Measurements from ENCODE around the gene TRIM28. TPM values are rescaled to one million over a fixed set of nuclear protein-coding genes. Genes with fewer than 3 reads are reported as not detected.

The TRIM28 gene
- total and polyA plus RNA-seq, 9 of the 15 experiments (the other 6 are each of a cell fraction or from before 2014, with no cell fraction given): 12.1 to 797 (median 490) TPM

- TF ChIP-seq TAF7 (tag; IDR thresholded peaks at IDR 0.05): no peak; the same call in 1 of the 2 replicates
- TF ChIP-seq MTA2 (IDR thresholded peaks at IDR 0.05; ENCODE audit: low read depth): no peak
- TF ChIP-seq KAT7 (CRISPR knock-in tag; IDR thresholded peaks at IDR 0.05; ENCODE audit: borderline replicate concordance): 0 out of 2 replicates have a peak, but pooled peaks have one; percentile 14
- no peak for TF ChIP-seq ZNF398 (CRISPR knock-in tag; IDR thresholded peaks at IDR 0.05)
- no peak for TF ChIP-seq MYBL2 (IDR thresholded peaks at IDR 0.05; ENCODE audit: low read depth)
- TF ChIP-seq MYBL2 (CRISPR knock-in tag; IDR thresholded peaks at IDR 0.05; ENCODE audit: borderline replicate concordance): no peak
- no peak for TF ChIP-seq GTF2A2 (tag; IDR thresholded peaks at IDR 0.05)
- TF ChIP-seq BMI1 (IDR thresholded peaks at IDR 0.05; ENCODE audit: low read length): no peak
- peak; percentile 86; the same call in 1 of the 2 replicates for TF ChIP-seq ZBTB1 (CRISPR knock-in tag; IDR thresholded peaks at IDR 0.05; ENCODE audit: borderline replicate concordance, low read depth)
- no peak for TF ChIP-seq XRCC4 (IDR thresholded peaks at IDR 0.05; ENCODE audit: extremely low read depth, insufficient read depth, insufficient read length)
- peak; percentile 87 for TF ChIP-seq ATF3 (IDR thresholded peaks at IDR 0.05)
- no peak for TF ChIP-seq ATF3 (CRISPR knock-in tag; conservative IDR thresholded peaks at IDR 0.05)
- TF ChIP-seq MCM5 (IDR thresholded peaks at IDR 0.05; ENCODE audit: low read depth): no peak
- TF ChIP-seq VEZF1 (CRISPR knock-in tag; IDR thresholded peaks at IDR 0.05): peak; percentile 85; the same call in 1 of the 2 replicates
- no peak for TF ChIP-seq SLC30A9 (CRISPR knock-in tag; IDR thresholded peaks at IDR 0.05)
- no peak for TF ChIP-seq ZNF518B (CRISPR knock-in tag; IDR thresholded peaks at IDR 0.05)
- peak; percentile 58; the same call in 1 of the 2 replicates for TF ChIP-seq POLR2AphosphoS2 (IDR thresholded peaks at IDR 0.05; ENCODE audit: low read length)
- TF ChIP-seq PRPF4 (IDR thresholded peaks at IDR 0.05; ENCODE audit: insufficient read depth, low read depth, low read length, poor library complexity, severe bottlenecking): peak; percentile 74
- no peak for TF ChIP-seq BRF1 (IDR thresholded peaks at IDR 0.05; ENCODE audit: borderline replicate concordance, extremely low read depth, insufficient read length)
- TF ChIP-seq HSF4 (CRISPR knock-in tag; IDR thresholded peaks at IDR 0.05; ENCODE audit: borderline replicate concordance): no peak
Observed at GRCh38 chr19:58543826-58544590, at the start of gene TRIM28 (continued).

All from K562 (cell line).